HCT116 (cell line): Measurements from ENCODE around the gene KIAA0930. TPM values are rescaled to one million over a fixed set of nuclear protein-coding genes. Genes with fewer than 3 reads are reported as not detected.

Source experiments
- ATAC-seq: fragments of 200-7000 bp; cut with Tn5 transposase; 2 replicates; pipeline ENCODE4 v1.9.1; 2020; ENCODE audit warnings: mild to moderate bottlenecking, moderate library complexity
- BruUV-seq: library from RNA; stranded (reverse); fragments of 400-500 nt; replicated peaks from 2 replicates; lab custom pipeline; 2021; lab: Mats Ljungman, UMichigan
- CTCF ChIA-PET: fragments of 300-600 bp; sonication (Branson Sonifier 250); formaldehyde crosslinking; loops from one replicate; lab custom pipeline; 2021; ENCODE audit warnings: antibody characterized with exemption; lab: Charles Lee
- POLR2A ChIA-PET: fragments of 300-600, 350-600 bp; sonication (Branson Sonifier 250); formaldehyde crosslinking; loops from one replicate; lab custom pipeline; 2021; ENCODE audit warnings: antibody characterized with exemption; lab: Charles Lee
- RAD21 ChIA-PET, 2 experiments: fragments of 300-600 bp; sonication (Branson Sonifier 250); formaldehyde crosslinking; loops; one replicate each; lab custom pipeline; 2023; ENCODE audit warnings: low total read pairs in 2 of 2; ENCODE audit not compliant: uncharacterized antibody in 2 of 2, unreplicated experiment in 2 of 2, low non-redundant PET in 1 of 2; lab: Charles Lee
- DNase-seq: peaks from one replicate; pipeline ENCODE4 v3.0.0-alpha.2; 2010; ENCODE audit warnings: low read depth, low spot score
- H2AFZ ChIP-seq: fragments of 200-600 bp; shearing (Covaris generic), sonication (generic); 2 replicates; pipeline ENCODE4 v1.6.1; 2017; ENCODE audit warnings: low read depth, mixed run types, mixed read lengths, antibody characterized with exemption, low read length; ENCODE audit not compliant: poor library complexity, severe bottlenecking
- H3K27ac ChIP-seq: 2 replicates; pipeline ENCODE4 v1.5.1; 2012; ENCODE audit warnings: low read depth, low read length
- H3K27me3 ChIP-seq: fragments of 200-600 bp; sonication (generic); 2 replicates; pipeline ENCODE4 v1.6.1; 2016; ENCODE audit warnings: mixed run types, low read length, mixed read lengths; ENCODE audit not compliant: insufficient read depth
- H3K36me3 ChIP-seq, 2 experiments: fragments of 200-500 bp in 1 of 2; fragments of 200-600 bp in 1 of 2; sonication (Bioruptor generic) in 1 of 2; sonication (generic) in 1 of 2; 2 replicates each; pipeline versions ENCODE4 v1.5.1 to v1.6.1; 2014 to 2016; ENCODE audit warnings: low read length in 2 of 2, inconsistent platforms in 1 of 2, mixed read lengths in 1 of 2, mixed run types in 1 of 2; ENCODE audit not compliant: insufficient read depth in 2 of 2, control insufficient read depth in 1 of 2
- H3K4me1 ChIP-seq, 2 experiments: fragments of 200-600 bp in 1 of 2; sonication (generic) in 1 of 2; 2 replicates each; pipeline versions ENCODE4 v1.5.1 to v1.6.1; 2012 to 2017; ENCODE audit warnings: low read length in 2 of 2, inconsistent platforms in 1 of 2, mild to moderate bottlenecking in 1 of 2, mixed read lengths in 1 of 2, mixed run types in 1 of 2, moderate library complexity in 1 of 2; ENCODE audit not compliant: insufficient read depth in 2 of 2, control insufficient read depth in 1 of 2
- H3K4me2 ChIP-seq: fragments of 200-600 bp; sonication (generic); 2 replicates; pipeline ENCODE4 v1.6.1; 2017; ENCODE audit warnings: mixed run types, low read length, mixed read lengths
- H3K4me3 ChIP-seq, 2 experiments: fragments of 200-600 bp in 1 of 2; sonication (generic) in 1 of 2; replicated peaks in 1 of 2; 2 replicates each; pipeline ENCODE4 v1.5.1; 2011 to 2016; ENCODE audit warnings: low read length in 2 of 2, control low read depth in 1 of 2, low read depth in 1 of 2, mild to moderate bottlenecking in 1 of 2, mixed read lengths in 1 of 2, mixed run types in 1 of 2
- H3K79me2 ChIP-seq: fragments of 200-600 bp; sonication (generic); 2 replicates; pipeline ENCODE4 v1.6.1; 2017; ENCODE audit warnings: mild to moderate bottlenecking, mixed run types, low read length, moderate library complexity, mixed read lengths; ENCODE audit not compliant: insufficient read depth
- H3K9ac ChIP-seq: fragments of 200-600 bp; sonication (generic); 2 replicates; pipeline ENCODE4 v1.6.1; 2016; ENCODE audit warnings: low read length, mixed read lengths
- H3K9me2 ChIP-seq: fragments of 200-600 bp; sonication (generic), shearing (Covaris generic); 2 replicates; pipeline ENCODE4 v1.6.1; 2017; ENCODE audit warnings: mixed run types, mild to moderate bottlenecking, moderate library complexity; ENCODE audit not compliant: insufficient read depth
- H3K9me3 ChIP-seq, 2 experiments: fragments of 200-500 bp in 1 of 2; fragments of 200-600 bp in 1 of 2; sonication (Bioruptor generic) in 1 of 2; sonication (generic) in 1 of 2; 2 replicates each; pipeline ENCODE4 v1.6.1; 2014 to 2017; ENCODE audit warnings: low read length in 2 of 2, mixed read lengths in 2 of 2, inconsistent platforms in 1 of 2, low read depth in 1 of 2, mild to moderate bottlenecking in 1 of 2, mixed run types in 1 of 2, moderate library complexity in 1 of 2; ENCODE audit not compliant: control insufficient read depth in 1 of 2, insufficient read depth in 1 of 2
- H4K20me1 ChIP-seq: fragments of 200-600 bp; sonication (generic), shearing (Covaris generic); 2 replicates; pipeline ENCODE4 v1.6.1; 2017; ENCODE audit warnings: mixed run types, mild to moderate bottlenecking, moderate library complexity; ENCODE audit not compliant: insufficient read depth
- CEBPB ChIP-seq: IDR thresholded peaks from 2 replicates; pipeline ENCODE4 v1.6.1; 2012; ENCODE audit warnings: low read depth
- EGR1 ChIP-seq: IDR thresholded peaks from 2 replicates; pipeline ENCODE4 v1.6.1; 2012; ENCODE audit warnings: low read depth
- FOSL1 ChIP-seq: IDR thresholded peaks from 2 replicates; pipeline ENCODE4 v1.6.1; 2012; ENCODE audit warnings: low read depth
- POLR2A ChIP-seq: IDR thresholded peaks from 2 replicates; pipeline ENCODE4 v1.7.0; 2011; ENCODE audit warnings: borderline replicate concordance; ENCODE audit not compliant: insufficient read depth, insufficient read length; ENCODE audit errors: extremely low read depth
- YY1 ChIP-seq: IDR thresholded peaks from 2 replicates; pipeline ENCODE4 v1.6.1; 2011; ENCODE audit warnings: low read length, low read depth, moderate library complexity, mild to moderate bottlenecking; ENCODE audit not compliant: insufficient replicate concordance; ENCODE audit errors: extremely low read depth
- ZBTB33 ChIP-seq: IDR thresholded peaks from 2 replicates; pipeline ENCODE4 v1.6.1; 2011; ENCODE audit warnings: mild to moderate bottlenecking, low read length, moderate library complexity; ENCODE audit not compliant: insufficient replicate concordance; ENCODE audit errors: extremely low read depth
- ZNF274 ChIP-seq: fragments of 200-500 bp; sonication (Bioruptor generic); IDR thresholded peaks from 2 replicates; pipeline ENCODE4 v1.6.1; 2014; ENCODE audit warnings: mild to moderate bottlenecking, low read depth, low read length, inconsistent platforms
- intact Hi-C: fragments of 100-400 bp; cut with micrococcal nuclease; formaldehyde crosslinking; loops from 2 replicates; pipeline ENCODE4 v1.10.0; 2022
- total RNA-seq: library from RNA; stranded (reverse); gene quantifications from one replicate; pipeline ENCODE4 v1.2.1, GENCODE V29; 2021; ENCODE audit not compliant: unreplicated experiment
- TF ChIP-seq, protein P1 (sequence below), 3 experiments: fragments of 200-600 bp in 1 of 3; sonication (generic) in 1 of 3; IDR thresholded peaks in 2 of 3; conservative IDR thresholded peaks in 1 of 3; 2 replicates each; pipeline ENCODE4 v1.5.1; 2012 to 2017; ENCODE audit warnings: low read depth in 2 of 3, low read length in 2 of 3, antibody characterized with exemption in 1 of 3, borderline replicate concordance in 1 of 3, control low read depth in 1 of 3, mild to moderate bottlenecking in 1 of 3, mixed read lengths in 1 of 3, mixed run types in 1 of 3, moderate library complexity in 1 of 3; ENCODE audit not compliant: insufficient read depth in 1 of 3

The KIAA0930 gene
- total RNA-seq, 1 experiment from 2014 or later: 60.9 TPM

DNA sequence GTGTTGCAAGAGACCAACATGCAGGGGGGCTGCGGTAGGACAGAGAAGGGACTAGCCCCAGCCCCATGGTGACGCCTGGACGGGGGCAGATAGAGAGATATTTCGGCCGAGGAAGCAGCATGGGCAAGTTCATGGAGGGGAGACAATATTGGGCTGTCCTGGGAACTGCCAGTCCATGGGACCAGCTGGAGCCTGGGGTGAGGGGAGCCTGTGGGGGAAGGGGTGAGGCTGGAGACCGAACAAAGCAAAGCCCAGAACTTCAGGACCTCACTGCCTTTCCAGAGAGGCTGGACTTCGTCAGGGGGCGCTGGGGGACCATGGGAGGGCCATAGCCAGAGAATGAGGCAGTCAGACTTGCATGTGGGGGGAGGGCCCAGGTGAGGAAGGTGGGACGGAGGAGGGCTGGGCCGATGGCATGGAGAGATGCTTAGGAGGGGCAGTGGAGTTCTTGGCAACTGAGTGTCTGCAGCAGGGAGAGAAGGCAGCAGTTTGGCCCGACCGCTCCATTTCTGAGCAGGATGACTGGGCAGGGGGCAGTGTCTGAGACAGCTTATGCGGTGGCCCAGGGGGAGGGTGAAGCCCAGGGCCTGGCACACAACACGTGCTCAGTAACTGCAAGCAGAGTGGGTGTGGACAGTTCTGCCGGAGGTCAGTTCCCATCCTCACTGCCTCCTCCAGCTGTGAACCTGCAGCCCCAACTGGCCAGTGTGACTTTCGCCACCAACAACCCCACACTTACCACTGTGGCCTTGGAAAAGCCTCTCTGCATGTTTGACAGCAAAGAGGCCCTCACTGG, 44.8 kb upstream of the KIAA0930 start:
- Histone ChIP-seq H3K79me2 (no peaks in the 10 kb centered on the region), H3K27ac (peak overlapping the region; percentile 16; the same call in 1 of the 2 replicates), H3K9me3 (no peaks in the 10 kb centered on the region), H4K20me1 (no peaks in the 10 kb centered on the region), H3K9me2 (no peaks in the 10 kb centered on the region), H3K4me3 (peak overlapping the region; percentile 26 to 53), H3K4me2 (peak overlapping the region; percentile 84), H2AFZ (no peak overlapping the region), H3K36me3 (no peaks in the 10 kb centered on the region), H3K27me3 (no peaks in the 10 kb centered on the region), H3K4me1 (peaks cover 8 to 23% of the 10 kb centered on the region in 2 experiments; a peak in 3 of 4 replicates), H3K9ac (peak overlapping the region; percentile 26; the same call in 1 of the 2 replicates)
- CTCF ChIA-PET: no interaction called here
- RAD21 ChIA-PET: no interaction called here
- DNase-seq (no peak), ATAC-seq (peak; percentile 4; the same call in 1 of the 2 replicates)
- intact Hi-C loops: no loop called here
- TF ChIP-seq, protein P1, sequence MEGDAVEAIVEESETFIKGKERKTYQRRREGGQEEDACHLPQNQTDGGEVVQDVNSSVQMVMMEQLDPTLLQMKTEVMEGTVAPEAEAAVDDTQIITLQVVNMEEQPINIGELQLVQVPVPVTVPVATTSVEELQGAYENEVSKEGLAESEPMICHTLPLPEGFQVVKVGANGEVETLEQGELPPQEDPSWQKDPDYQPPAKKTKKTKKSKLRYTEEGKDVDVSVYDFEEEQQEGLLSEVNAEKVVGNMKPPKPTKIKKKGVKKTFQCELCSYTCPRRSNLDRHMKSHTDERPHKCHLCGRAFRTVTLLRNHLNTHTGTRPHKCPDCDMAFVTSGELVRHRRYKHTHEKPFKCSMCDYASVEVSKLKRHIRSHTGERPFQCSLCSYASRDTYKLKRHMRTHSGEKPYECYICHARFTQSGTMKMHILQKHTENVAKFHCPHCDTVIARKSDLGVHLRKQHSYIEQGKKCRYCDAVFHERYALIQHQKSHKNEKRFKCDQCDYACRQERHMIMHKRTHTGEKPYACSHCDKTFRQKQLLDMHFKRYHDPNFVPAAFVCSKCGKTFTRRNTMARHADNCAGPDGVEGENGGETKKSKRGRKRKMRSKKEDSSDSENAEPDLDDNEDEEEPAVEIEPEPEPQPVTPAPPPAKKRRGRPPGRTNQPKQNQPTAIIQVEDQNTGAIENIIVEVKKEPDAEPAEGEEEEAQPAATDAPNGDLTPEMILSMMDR (IDR thresholded peaks at IDR 0.05 in 2 of 3, conservative IDR thresholded peaks at IDR 0.05 in 1 of 3; ENCODE audit: borderline replicate concordance in 1 of 3, insufficient read depth in 1 of 3, low read depth in 2 of 3, low read length in 2 of 3): no peak
- TF ChIP-seq POLR2A (no peak), FOSL1 (no peak), CEBPB (no peak), ZNF274 (no peak), YY1 (no peak), ZBTB33 (no peak), EGR1 (no peak)
- no TSS peak for BruUV-seq
- POLR2A ChIA-PET: no interaction called here
